Ascending aorta (tissue), 2 donors: ENCODE data around the gene NCSTN. TPM values are rescaled to one million over a fixed set of nuclear protein-coding genes. Genes with fewer than 3 reads are reported as not detected.

Experiments used
- DNase-seq, 2 donors: peaks; one replicate each; pipeline ENCODE4 v3.0.0-alpha.2; 2019; ENCODE audit warnings: low spot score in 2 of 2
- H3K27ac ChIP-seq, 2 donors: fragments of 200-600 bp; sonication (generic); one replicate each; pipeline ENCODE4 v1.5.1; 2016 to 2017; ENCODE audit warnings: mild to moderate bottlenecking in 1 of 2
- H3K27me3 ChIP-seq: fragments of 200-600 bp; sonication (generic); one replicate; pipeline ENCODE4 v1.5.1; 2017
- H3K36me3 ChIP-seq, 2 donors: fragments of 200-600 bp; sonication (generic); one replicate each; pipeline ENCODE4 v1.5.1; 2016
- H3K4me1 ChIP-seq, 2 donors: fragments of 200-600 bp; sonication (generic); one replicate each; pipeline ENCODE4 v1.5.1; 2016 to 2017; ENCODE audit warnings: mild to moderate bottlenecking in 1 of 2
- H3K4me3 ChIP-seq, 2 donors: fragments of 200-600 bp; sonication (generic); one replicate each; pipeline ENCODE4 v1.5.1; 2016 to 2017; ENCODE audit warnings: mild to moderate bottlenecking in 1 of 2
- H3K9me3 ChIP-seq, 2 donors: fragments of 200-600 bp; sonication (generic); one replicate each; pipeline ENCODE4 v1.5.1; 2016
- CTCF ChIP-seq, 3 experiments: fragments of 200-600 bp in 2 of 3; fragments of 450-650 bp in 1 of 3; sonication (generic) in 2 of 3; IDR thresholded peaks; one replicate each; pipeline ENCODE4 v1.5.1; 2016 to 2019; ENCODE audit warnings: antibody characterized with exemption in 3 of 3, mild to moderate bottlenecking in 1 of 3, moderate library complexity in 1 of 3
- intact Hi-C: fragments of 100-400 bp; cut with DNase I; formaldehyde crosslinking; loops from one replicate; pipeline ENCODE4 v1.15.1; 2023
- total RNA-seq: library from RNA; depleted of rRNA; stranded (reverse); fragments of >200 nt; gene quantifications from one replicate; pipeline ENCODE4 v1.1.0, GENCODE V29; 2016

Gene NCSTN
- total RNA-seq, 1 donor from 2014 or later, result 141 TPM

DNA sequence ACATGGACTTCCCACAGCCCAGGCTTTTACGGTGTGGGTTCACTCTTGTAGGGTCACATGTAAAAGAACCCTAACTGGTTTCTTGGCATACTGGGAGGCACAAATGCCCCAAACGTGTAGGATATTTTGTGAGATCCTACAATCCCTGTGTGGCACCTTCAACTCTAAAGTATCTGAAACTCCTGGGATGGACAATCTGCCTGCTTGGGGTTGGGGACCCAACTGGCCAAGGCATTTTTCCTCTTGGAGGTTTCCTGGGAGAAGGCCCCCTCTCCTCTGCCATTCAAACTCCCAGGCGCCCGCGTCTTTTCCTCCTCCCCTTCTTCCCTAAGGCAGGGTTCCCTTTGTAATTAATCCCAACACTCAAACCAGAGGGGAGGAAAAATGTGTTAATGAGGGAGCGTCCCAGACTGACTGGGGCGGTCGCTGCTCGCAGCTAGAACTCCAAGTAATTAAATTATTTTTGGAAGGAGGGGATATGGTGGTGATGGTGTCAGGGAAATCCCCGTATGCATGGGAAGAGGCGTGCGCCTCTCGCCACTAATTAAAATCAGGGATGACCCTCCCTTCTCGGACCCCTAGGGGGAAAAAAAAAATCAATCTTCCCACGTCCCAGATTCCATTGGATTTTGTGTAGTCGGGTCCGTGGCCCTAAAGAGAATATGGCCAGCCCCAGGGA lies 56.5 kb downstream of the NCSTN start:
- no peaks in the 10 kb centered on the region for H3K9me3 ChIP-seq
- H3K36me3 ChIP-seq, result no peaks in the 10 kb centered on the region
- intact Hi-C loops, result no loop called here
- no peak for DNase-seq
- H3K4me1 ChIP-seq, result peaks cover 5 to 7% of the 10 kb centered on the region in 2 donors
- no peak for TF ChIP-seq CTCF (IDR thresholded peaks at IDR 0.05)
- peak overlapping the region; percentile 52 to 72 for H3K4me3 ChIP-seq
- peaks cover 4% of the 10 kb centered on the region for H3K27me3 ChIP-seq
- no peak overlapping the region for H3K27ac ChIP-seq

GRCh38 chr1:160400223-160400645 lies 57.1 kb downstream of the NCSTN start, which contains the start of gene VANGL2:
Gene VANGL2 (plus strand): TSS chr1:160400564. CDS start chr1:160415838, 15,274 bp downstream.
- TF ChIP-seq CTCF (IDR thresholded peaks at IDR 0.05), result no peak
- peak in 1 of 2 donors; percentile 70 for DNase-seq
- no peaks in the 10 kb centered on the region for H3K9me3 ChIP-seq
- intact Hi-C loops, result no loop called here
- peaks cover 5 to 7% of the 10 kb centered on the region in 2 donors for H3K4me1 ChIP-seq
- peaks cover 4% of the 10 kb centered on the region for H3K27me3 ChIP-seq
- H3K4me3 ChIP-seq, result peak within 1 kb of the TSS; percentile 52 to 72
- H3K27ac ChIP-seq, result no peak within 1 kb of the TSS
- no peaks in the 10 kb centered on the region for H3K36me3 ChIP-seq

GRCh38 chr1:160400646-160401486 lies 57.7 kb downstream of the NCSTN start:
- Histone ChIP-seq H3K36me3 (no peaks in the 10 kb centered on the region), H3K27ac (no peak overlapping the region), H3K9me3 (no peaks in the 10 kb centered on the region), H3K4me3 (peak overlapping the region; percentile 52 to 72), H3K4me1 (peaks cover 5 to 7% of the 10 kb centered on the region in 2 donors), H3K27me3 (peaks cover 4% of the 10 kb centered on the region)
- DNase-seq, result no peak
- intact Hi-C loops, result no loop called here
- no peak for TF ChIP-seq CTCF (IDR thresholded peaks at IDR 0.05)

- Histone ChIP-seq H3K36me3 (no peaks in the 10 kb centered on the region), H3K27me3 (peaks cover 4% of the 10 kb centered on the region), H3K27ac (no peak overlapping the region), H3K4me3 (peak overlapping the region in 1 of 2 donors; percentile 72), H3K4me1 (peaks cover 5 to 7% of the 10 kb centered on the region in 2 donors), H3K9me3 (no peaks in the 10 kb centered on the region)
- intact Hi-C loops, result no loop called here
- no peak for TF ChIP-seq CTCF (IDR thresholded peaks at IDR 0.05)
- DNase-seq, result no peak
Observed at GRCh38 chr1:160401487-160401805, 58.3 kb downstream of the NCSTN start.

DNA sequence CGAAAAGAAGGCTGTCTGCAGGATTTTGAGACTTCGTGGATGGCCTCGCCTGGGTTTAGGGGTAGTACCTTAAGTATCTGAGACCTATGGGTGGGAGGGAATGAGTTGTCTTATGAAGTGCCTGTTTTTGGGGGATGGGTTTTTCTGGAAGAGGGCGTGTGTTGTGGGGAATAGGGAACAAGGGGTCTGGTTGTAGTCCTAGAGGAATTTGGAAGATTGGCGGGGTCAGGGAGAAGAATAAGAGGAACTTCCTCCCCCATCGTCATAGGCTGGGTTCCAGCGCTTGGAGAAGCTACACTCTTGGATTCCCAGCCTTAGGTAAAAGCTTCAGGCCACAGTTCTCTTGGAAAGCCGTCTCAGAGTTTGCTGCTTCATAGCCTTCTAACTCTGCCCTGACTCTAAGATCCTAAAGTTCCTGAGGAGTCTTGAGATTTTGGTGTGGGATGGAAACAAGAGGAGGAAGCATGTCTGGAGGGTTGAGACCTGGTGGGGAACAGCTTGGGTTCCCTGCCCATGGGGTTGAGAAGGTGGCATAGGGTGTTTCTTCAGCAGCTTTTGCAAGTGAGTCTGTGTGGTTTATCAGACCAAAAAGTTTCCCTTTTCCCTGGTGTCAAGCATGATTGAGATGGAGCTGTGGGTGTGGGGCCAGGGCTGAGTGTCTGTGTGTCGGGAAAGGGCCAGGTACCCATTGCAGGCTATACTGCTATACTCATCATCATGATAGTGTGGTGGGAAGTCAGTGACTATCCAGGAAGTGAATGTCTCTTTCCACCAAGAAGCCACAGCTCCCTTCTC lies 59.0 kb downstream of the NCSTN start:
- H3K9me3 ChIP-seq, result no peaks in the 10 kb centered on the region

More for the DNA sequence above, 59.0 kb downstream of the NCSTN start:
- intact Hi-C loops, result no loop called here
- TF ChIP-seq CTCF (IDR thresholded peaks at IDR 0.05), result no peak
- H3K27me3 ChIP-seq, result peaks cover 4% of the 10 kb centered on the region
- H3K36me3 ChIP-seq, result no peaks in the 10 kb centered on the region
- no peak overlapping the region for H3K4me3 ChIP-seq
- H3K27ac ChIP-seq, result no peak overlapping the region
- H3K4me1 ChIP-seq, result peaks cover 5 to 7% of the 10 kb centered on the region in 2 donors
- no peak for DNase-seq
